Right hindlimb (tissue), 1 donor: ENCODE data around the gene MNAT1.

ENCODE experiments used
- DNase-seq: peaks from one replicate; pipeline ENCODE4 v3.0.0-alpha.2; 2018

The MNAT1 gene

DNA sequence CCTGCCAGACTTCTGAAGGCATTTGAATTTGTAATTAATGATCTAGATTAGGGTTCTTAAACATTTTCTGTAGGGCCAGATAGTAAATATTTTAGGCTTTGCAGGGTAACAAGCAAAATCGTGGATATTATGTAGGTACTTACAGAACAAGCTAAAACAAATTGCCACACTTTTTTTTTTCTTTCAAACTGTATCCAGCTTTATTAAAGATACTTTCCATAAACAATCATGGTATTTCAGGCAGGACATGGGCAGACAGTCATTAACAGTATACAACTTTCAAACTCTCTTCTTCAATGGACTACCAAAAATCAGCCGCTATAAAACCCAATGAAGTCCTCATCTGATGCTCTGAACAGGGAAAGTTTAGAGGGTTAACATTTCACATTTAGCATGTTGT is 236.7 kb downstream of the MNAT1 start:
- DNase-seq: no peak

DNA sequence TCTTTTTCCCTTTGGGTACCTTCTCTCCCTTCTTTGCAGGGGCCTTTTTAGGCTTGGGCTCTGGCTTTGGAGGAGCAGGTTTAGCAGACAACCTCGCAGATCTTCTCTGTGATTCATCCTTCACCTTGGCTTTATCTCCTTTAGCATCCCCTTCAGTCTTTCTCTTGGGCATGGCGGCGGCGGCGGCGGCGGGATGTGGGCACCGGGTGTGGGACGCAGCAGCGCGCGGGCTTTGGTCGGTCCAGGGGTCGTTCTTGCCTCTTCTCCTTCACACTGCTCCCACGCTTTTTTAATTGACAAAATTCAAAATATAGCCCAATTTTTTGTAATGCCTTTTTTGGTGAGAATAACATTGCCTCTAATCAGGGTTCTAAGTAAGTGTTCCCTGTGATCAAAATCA is 237.7 kb downstream of the MNAT1 start:
- no peak for DNase-seq

DNA sequence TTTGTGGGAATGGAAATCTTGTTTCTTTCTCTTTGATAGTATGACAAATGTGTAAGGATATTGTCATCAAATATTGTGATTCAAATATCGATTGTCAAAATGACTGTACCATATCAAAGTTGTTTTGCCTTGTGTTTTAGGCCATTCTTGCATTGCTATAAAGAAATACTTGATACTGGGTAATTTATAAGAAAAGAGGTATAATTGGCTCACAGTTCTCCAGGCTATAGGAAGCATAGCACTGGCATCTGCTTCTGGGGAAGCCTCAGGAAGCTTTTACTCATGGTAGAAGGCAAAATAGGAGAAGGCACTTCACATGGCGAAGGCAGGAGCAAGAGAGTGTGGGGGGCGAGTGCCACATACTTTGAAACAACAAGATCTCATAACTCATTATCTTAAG is 238.5 kb downstream of the MNAT1 start:
- DNase-seq: no peak

DNA sequence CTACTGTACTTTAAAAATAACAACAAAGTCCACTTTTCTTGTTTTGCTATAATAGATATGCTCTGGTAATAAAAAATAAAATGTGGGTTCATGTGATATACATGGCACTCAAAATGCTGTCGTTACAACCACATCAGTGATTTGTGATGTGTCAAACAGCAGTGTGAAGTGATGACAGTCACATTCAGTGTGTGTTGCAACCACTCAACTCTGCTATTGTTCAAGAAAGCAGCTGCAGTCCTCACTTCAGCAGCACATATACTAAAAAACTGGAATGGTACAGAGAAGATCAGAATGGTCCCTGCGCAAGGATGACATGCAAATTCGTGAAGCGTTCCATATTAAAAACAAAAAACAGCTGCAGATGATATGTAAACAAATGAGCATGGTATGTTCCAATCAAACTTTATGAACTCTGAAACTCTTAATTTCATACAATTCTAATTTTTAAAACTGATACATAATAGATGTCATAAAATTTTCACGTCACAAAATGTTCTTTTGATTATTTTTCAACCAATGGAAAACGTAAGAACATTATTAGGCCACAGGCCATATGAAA is 239.6 kb downstream of the MNAT1 start:
- DNase-seq: no peak

DNA sequence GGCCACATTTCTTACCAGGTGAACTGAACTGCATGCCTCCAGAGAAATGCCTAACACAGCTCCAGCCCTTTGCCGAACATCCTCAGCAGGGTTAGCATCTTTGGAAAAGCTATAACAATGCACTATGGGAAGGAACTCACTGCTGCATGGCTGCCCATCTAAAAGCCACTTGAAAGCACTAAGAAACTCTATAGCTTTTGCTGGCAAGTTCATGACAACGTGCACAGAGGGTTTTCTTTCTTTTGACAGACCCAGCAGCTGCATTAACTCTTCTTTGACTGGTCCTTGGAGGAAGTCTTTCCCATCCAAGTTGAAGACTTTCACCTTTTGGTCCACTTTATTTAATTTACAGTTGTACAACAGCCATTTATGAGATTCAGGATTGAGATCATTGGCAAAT is 241.0 kb downstream of the MNAT1 start:
- DNase-seq: no peak

DNA sequence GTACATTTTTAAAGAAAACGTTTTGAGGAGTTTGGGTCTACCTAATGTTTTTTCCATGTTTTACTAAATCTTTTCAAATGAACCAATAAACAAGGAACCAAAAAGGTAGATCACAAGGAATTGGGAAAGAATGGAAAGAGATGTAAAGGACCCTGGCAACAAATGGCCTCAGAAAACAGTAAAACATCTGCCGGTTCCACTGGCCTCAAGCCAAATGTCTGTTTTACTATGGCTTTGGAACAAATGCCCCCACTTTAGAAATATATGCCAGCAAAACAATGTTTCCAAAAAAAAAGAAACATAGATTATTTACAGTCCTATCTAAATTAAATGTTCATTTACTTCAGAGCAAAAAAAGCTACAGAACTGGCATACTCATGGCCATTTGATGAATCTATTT is 243.3 kb downstream of the MNAT1 start:
- no peak for DNase-seq

DNA sequence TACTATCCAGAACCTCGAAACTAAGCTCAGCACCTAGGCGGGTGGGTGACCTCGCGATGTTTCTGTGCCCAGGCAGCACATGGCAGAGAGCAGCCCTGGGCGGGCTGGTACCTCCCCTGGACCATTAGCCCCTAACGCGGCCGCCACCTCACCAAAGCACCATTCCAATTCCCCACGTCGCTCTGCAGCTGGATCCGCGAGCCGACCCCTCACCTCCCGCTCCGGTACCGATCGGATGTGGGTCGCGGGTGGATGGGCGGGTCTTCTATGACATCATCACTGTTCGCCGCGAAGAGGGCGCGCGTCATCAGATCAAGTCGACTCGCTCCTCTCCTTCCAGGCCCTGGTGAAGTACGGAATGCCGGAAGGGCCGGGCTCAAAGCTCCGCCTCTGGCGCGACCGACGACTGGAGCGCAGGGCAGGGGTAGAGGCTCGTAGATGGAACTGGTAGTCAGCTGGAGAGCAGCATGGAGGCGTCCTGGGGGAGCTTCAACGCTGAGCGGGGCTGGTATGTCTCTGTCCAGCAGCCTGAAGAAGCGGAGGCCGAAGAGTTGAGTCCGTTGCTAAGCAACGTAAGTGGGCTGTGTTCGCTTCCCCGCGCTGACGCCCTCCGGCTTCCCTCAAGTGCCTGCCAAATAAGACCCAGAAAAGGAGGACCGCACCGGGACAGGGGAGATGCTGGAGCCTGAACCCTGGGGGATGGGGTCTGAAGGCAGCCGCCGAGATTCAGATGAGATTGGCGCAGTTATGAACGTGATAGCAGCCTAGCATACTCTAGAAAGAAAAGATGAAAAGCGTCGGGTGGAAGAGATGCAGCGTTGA is 246.5 kb downstream of the MNAT1 start, which contains the start of the genes SLC38A6 and TRMT5:
Gene SLC38A6 (plus strand): TSS at position 435 of the 822 bp plus-strand sequence. CDS start 33 bp downstream, at position 468.
Gene TRMT5 (minus strand): TSS at position 269 of the 822 bp plus-strand sequence. CDS start 106 bp downstream, at position 163.
- peak; percentile 98 for DNase-seq

DNA sequence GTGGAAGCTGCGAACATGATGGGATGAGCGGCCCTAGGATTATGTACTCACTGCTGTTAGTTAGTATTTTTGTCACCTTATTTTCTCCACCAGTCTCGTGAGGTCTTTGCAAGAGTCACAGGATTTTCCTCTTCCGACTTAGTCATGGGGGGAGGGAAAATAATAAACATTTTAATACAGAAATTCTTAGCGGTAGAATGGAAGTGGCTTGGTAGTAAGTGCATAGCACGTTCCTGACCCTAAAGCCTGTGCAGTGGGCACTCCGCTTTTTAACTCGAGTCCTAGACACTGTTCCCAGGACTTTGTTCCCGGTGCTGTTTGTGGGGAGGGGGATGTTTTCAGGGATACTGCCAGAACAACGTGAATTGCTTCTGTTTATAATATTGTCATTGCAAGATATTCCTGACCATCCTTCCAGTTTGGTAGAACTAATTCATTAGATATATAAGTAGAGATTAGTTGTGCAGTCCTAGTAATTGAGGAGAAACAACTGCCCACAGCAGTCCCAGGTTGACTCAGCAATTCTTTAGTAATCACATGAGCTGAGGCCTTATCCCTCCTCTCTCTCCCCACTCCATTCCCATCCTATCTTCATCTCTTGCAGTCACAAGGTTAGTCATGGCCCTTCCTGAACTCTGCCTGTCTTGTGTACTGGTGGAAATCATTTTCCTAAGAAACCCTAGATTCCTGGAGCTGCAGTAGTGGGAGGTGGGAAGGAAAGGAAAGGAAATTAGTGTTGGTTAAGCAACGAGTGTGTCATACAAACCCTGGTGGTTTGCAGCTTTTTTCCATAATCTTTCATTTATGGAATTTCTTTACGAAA is 247.3 kb downstream of the MNAT1 start:
- DNase-seq: no peak

DNA sequence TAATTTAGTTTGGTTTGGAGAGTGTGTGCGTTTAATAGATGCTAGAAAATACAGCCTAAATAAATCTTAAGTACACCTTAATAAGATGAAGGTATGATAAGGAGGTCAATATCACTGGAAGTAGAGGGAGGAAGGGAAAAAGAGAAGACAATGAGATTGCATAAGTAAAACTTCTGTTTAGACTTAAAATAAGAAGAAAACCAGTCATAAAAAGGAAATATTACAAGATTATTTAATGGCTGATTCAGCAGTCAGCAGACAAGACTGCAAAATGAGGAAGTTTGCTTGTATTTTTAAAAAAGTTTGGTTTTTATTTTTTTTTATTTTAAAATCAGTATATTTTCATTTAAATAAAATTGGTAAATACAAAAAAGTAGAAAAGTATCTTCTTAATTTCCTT is 249.6 kb downstream of the MNAT1 start:
- no peak for DNase-seq

DNA sequence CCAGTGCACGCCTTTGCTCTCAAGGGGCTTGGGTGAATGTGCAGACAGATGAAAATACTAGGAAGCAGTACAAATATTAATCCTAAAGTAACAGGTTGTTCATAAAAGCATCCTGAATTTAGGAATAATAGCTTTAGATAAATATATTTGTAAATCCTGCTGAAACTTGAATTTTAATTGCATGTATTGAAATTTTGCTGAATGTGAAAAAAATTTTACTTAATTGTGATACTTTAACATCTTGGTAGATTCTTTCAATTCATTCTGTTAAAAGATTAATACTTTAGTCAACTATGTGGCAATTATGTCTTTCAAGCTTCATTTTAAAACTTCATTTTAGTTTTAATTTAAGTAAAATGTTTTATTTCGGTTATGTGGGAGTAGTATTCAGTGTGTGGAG is 251.9 kb downstream of the MNAT1 start:
- DNase-seq: no peak

DNA sequence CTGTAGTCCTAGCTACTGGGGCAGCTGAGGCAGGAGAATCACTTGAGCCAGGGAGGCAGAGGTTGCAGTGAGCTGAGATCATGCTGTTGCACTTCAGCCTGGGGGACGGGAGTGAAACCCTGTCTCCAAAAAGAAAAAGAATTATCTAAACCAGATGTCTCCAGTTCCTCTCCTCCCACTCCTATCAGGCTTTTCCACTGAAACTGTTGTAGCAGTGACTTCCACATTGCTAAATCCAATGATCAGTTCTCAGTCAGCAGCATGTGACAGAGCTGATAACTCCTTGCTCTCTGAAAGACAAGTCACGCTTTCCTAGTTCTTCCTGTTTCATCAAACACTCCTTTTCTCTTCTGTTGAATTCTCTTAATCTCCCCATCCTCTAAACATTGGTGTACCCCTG is 255.0 kb downstream of the MNAT1 start:
- no peak for DNase-seq

DNA sequence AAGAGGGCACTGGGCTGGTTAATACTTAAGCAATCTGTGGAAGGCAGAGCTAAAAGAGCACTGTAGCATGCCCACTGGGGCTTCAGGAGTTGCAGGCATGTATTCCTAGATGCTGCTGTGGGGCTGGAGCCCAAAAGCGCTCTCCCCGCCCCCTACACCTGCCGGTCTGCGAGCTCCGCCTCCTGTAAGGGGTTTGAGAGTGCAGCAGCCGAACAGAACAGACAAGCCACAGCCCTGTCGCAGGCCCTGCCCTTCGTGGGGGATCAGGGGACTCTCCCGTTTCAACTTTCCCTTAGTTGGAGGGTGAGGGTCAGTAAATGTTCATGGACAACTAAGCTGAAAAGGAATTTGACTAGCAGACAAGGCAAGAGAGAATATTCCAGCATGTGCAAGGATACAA is 264.1 kb downstream of the MNAT1 start:
- DNase-seq: no peak

DNA sequence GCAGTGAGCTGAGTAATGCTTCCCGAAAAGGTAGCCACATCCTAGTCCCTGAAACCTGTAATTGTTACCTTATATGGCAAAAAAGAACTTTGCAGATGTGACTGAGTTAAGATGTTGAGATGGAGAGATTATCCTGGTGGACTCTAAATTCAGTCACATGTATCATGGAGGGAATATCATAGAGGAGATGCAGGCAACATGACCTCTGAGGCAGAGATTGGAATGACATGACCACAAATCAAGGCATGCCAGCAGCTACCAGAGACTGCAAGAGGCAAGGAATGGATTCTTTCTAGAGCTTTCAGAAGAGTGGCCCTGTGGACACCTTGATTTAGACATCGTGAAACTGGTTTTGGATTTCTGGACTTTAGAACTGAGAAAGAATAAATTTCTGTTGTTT is 265.0 kb downstream of the MNAT1 start:
- no peak for DNase-seq

DNA sequence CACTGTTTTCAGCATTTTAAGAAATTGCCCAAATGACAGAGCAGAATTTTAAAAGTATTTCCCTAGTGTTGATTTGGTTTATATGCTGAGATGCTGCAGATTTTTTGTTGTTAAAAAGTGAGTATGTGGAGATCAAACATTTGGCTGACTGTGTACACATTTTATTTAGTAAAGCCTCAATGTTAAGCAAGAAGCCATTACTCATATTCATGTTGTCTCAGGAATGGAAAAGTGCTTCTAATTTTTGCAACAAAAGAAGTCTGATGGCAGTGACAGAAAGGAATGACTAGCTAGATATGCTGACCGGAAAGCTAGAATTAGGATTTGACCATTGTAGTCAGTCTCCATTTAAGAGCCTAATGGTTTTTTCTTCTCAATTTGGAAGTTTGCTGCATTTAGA is 269.0 kb downstream of the MNAT1 start:
- no peak for DNase-seq

DNA sequence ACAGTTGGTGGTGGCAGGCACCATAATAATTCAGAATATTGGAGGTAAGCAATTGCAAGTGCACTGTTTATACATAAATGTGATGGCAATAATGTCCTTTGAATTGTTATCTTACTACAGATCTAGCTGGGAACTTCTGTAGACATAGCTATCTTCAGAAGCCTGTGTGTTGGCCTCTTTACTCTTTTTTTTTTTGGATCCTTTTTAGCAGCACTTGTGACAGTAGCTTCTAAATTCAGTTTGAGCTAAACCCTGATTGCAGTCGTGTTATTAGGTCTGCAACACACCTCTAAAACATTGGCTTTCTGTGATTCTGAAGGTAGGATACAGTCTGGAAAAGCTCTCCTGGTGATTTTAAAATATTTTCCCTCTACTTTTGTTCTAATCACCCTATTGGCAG is 285.0 kb downstream of the MNAT1 start:
- DNase-seq: no peak
